Regular cardiac myocyte (primary cell): ENCODE measurements around the gene HNRNPA0. TPM values are rescaled to one million over a fixed set of nuclear protein-coding genes. Genes with fewer than 3 reads are reported as not detected.

Experiments
- total RNA-seq: library from RNA; depleted of rRNA; stranded (reverse); fragments of >200 nt; gene quantifications from 2 replicates; pipeline ENCODE4 v1.2.3, GENCODE V29; 2014

HNRNPA0 gene
- 8.2 and 14.0 TPM in 2 replicates for total RNA-seq

DNA sequence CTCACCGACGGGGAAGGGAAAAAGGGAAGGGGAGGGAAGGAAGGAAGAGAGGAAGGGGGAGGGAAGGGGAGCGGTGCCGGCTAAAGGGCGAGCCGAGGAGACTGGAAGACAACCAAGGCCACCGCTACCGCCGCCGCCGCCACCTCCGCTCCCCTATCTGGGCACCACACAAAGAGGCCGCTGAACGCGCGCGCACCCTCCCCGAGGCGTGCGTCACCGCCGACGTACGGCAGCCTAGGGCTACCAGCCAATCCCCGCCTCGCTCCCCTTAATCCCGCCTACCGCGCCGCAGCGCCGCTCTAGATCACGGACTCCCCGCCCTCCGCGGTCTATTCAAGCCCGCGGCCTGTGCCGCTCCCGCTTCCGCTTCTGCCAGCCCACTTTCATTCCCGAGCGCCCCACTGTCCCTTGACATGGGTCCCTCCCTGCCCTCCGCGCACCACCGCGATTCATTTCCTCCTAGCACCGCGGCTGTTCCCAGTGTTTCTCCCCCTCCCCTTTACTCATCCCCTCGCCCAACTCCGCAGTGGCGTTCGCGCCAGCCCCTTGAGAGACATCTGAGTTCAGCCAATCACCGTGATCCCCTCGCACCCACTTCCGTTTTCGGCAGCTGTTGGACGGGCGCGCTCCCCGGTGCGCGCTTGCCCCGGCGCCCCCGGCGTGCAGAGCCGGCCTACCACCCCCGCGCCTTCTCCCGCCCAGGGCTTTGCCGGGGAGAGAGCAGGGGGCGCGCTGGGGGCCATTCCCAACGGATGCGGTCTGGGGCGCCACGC, at the start of gene HNRNPA0:
Gene HNRNPA0 (minus strand): TSS at position 176 of the 773 bp plus-strand sequence. CDS start 297 bp downstream, outside the sequence.

DNA sequence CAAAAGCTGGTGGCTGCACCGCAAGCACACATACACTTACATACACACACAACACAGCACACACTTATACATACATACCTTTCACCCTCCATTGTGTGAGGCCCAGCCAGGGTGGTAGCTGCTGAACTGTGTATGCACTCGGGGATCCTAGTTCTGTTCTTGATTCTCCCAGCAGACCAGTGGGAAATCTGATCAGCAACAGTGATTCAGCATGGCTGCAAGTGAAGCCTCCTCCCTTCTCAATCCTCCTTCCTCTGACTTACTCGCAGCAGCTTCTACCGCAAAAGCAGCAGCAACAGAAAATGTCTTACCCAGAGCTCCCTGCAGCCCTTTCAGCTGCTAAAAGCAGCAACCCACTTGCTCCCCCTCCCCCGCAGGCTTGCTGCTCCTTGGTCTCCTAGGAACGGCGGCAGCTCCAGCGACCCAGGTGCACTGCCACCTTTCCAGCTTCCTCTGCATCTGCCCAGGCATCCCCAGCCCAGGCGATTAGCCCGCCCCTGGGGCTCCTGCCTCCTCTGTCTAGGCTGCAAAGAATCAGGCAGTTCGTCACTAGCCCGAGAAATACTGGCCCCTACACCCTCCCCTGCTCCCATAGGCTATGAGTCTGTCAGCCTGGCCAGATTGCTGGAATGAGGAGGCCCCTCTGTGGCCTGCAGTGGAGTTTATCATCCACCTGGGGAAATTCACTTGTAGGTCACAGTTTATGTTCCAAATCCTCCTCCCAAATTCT, 18.4 kb downstream of the HNRNPA0 start, which contains the start of gene KLHL3:
Gene KLHL3 (minus strand): TSS at position 535 of the 730 bp plus-strand sequence. CDS start 443 bp downstream, at position 92.

Other genes starting within 250 kb of the HNRNPA0 start
- 2.9 and 3.1 TPM in 2 replicates for gene KLHL3, start 18.3 kb downstream of the HNRNPA0 start, total RNA-seq
- gene MYOT, start 113.5 kb upstream of the HNRNPA0 start, total RNA-seq: not detected in 2 replicates
- 0.38 TPM in 1 of 2 replicates, not detected in the other for gene PKD2L2, start 135.1 kb upstream of the HNRNPA0 start, total RNA-seq